Measurements from ENCODE around the gene LETMD1.
"Not testable (repeated sequence)": the region's sequence is repeated elsewhere in the genome, so short reads cannot be mapped to it uniquely, and the experiment has no call there.

The LETMD1 gene

DNA sequence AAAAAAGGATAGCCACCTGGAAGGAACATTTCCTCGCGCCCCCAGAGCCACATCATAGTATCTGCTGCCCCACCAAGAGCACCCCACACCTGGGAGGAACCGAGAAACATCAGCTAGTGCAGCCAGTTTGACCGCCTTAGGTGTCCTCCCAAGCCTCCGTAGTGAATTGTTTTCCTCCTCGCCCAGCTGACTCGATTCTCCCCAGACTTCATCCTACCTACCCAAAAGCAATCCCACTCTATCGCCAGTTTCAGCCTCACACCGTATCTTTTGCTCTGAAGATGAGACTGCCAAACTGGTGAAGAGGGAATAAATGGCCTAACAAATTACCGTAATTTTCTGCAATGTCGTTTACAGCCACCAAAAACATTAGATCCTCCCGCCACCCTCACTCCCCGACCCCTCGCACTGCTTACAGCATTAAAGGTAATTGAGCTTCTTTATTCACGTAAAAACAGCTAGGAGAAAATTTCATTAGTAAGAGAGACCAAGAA lies 20.7 kb upstream of the LETMD1 start:
- DNase-seq: no peak

GRCh38 chr12:51028126-51028812 lies 19.9 kb upstream of the LETMD1 start:
- peak; percentile 16 for DNase-seq

DNA sequence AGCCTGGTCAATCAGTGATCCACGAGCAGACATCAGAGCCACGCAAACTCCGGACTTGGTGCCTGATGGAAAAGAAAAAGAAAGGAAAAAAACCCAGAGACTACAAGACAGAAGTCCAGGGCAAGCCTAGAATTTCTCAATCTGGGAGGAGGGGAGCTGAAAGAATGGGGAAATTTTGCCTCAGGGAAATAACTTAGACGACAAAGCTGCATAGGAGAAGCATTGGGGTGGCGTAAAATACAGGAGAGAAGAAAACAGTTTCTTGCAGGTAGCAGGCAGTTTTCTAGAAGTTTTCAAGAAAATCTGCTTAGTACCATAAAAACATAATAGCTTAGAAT lies 19.3 kb upstream of the LETMD1 start:
- no peak for DNase-seq

- DNase-seq: no peak
Measured at GRCh38 chr12:51033048-51033447, 15.1 kb upstream of the LETMD1 start.

GRCh38 chr12:51033457-51034089 lies 14.6 kb upstream of the LETMD1 start:
- no peak for DNase-seq

DNA sequence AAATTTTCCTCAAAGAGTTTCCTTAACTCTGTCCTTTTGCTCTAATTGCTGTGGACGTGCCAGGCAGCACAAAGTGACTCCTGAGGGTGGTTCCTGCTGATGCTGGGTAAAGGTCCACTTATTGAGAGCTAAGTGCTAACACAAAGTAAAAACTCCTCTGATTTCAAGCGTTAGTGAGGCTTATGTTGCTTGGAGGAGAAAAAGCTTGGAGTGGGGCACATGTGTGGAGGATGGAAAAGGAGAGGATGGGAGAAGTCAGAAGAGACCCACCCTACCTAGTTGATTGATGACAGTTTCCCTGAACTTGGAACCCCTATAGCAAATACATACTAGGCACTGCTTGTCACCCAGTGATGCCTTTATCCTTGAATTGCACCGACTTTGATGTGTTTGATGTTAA lies 11.8 kb upstream of the LETMD1 start:
- no peak for DNase-seq

- DNase-seq: peak; percentile 12
Measured at GRCh38 chr12:51048661-51049251, 629 bp downstream of the LETMD1 start.

- DNase-seq: no peak
Measured at GRCh38 chr12:51049525-51049924, 1.4 kb downstream of the LETMD1 start.

GRCh38 chr12:51051787-51052186 lies 3.7 kb downstream of the LETMD1 start:
- DNase-seq: no peak

- DNase-seq: no peak
Measured at GRCh38 chr12:51055060-51055459, 6.9 kb downstream of the LETMD1 start.

GRCh38 chr12:51056242-51056641 lies 8.1 kb downstream of the LETMD1 start:
- no peak for DNase-seq

GRCh38 chr12:51059086-51059485 lies 11.0 kb downstream of the LETMD1 start:
- DNase-seq: no peak

DNA sequence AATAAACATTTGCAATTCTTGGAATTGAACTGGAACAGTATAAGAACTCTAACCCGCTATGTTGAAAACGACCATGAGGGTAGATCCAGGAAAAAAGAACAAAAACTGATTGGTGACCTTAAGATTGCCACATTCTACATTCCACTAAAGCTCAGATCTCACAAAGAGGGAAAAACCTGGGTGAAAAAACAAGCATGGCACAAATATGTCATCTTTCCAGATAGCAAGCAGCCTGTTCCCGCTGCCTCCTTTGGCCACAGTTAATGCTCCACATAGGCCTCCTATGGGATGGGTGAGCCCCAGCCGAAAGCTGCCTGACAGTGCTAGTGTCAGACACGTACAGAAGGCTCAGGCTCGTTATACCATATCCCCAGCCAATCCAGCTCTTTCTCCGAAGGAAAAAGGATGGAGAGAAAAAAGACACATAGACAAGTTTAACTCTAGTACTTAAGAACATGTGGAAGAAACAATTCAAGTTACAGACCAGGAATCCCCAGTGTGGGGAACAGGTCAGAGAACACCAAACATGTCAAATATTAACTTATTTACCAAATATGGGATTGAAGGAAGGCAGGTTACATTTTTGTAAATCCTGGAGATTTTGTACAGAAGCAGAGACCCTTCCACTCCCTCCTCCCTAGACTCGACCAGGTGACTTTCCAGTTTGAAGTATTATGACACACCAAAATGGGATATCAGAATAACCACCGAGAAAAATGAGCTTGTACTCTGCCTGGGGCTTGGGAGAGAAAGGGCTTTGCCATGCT lies 14.7 kb downstream of the LETMD1 start:
- no peak for DNase-seq

DNA sequence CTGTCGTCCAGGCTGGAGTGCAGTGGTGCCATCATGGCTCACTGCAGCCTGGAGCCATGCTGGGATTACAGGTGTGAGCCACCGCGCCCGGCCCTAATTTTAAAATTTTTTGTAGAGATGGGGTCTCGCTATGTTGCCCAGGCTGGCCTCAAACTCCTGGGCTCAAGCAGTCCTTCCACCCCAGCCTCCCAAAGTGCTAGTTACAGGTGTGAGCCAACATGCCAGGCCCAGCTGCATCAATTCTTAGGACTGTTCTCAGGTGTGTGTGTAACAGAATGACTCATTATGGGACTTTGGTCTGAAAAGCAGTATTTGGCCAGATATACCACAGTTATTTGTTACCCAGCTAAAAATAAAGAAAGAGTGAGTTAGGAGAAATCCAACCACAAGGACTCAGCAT lies 17.4 kb downstream of the LETMD1 start:
- no peak for DNase-seq

GRCh38 chr12:51067229-51067628 lies 19.1 kb downstream of the LETMD1 start:
- DNase-seq: no peak

DNA sequence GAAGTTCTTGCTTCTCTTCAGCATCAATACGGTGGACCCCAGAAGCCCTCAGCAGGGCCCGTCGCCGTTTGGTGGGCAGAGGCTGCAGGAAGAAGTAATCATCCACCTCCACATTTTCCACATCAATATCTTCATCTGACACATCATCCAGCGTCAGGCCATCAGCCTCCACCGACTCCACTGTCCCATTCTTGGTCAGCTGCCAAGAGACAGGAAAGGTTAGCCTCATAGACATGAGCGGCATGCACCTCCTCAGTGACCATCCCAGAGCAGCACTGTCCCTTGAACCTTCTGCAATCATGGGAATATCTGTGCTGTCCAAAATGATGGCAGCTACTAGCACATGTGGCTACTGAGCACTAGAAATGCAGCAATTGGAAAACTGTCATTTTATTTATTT lies 19.6 kb downstream of the LETMD1 start:
- DNase-seq: no peak

DNA sequence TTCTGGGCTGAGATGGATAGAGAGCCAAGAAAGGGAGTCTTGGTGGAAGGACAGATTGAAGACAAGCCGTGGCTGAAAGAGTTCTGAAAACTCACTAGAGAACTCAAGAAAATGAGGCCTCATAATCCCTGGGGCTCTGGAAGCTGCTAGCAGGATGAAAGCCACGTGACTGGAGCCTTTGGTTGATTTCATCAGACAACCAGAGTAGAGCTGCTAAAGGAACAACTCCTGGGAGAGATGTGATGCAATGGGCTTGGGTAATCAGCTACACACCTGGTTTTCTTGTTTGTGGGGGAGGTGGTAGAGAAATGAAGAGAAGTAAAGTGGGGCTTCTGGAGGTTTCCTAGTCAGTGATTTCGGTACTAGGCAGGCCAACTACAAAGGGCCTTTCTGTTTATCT lies 21.9 kb downstream of the LETMD1 start:
- DNase-seq: no peak

GRCh38 chr12:51071663-51072062 lies 23.5 kb downstream of the LETMD1 start:
- no peak for DNase-seq

DNA sequence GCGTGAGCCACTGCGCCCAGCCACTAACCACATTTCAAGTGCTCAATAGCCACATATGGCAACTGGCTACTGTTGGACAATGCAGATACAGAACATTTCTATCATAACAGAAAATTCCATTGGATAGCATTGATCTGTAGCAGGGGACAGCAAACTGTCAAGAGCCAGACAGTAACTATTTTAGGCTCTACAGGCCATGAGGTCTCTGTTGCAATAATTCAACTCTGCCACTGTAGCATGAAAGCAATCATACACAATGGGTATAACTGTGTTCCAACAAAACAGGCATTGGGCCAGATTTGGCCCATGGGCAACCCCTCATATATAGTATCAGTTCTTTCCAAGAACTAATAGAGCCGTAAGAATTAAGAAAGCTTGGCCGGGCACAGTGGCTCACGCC lies 27.3 kb downstream of the LETMD1 start:
- no peak for DNase-seq

GRCh38 chr12:51076236-51076930 lies 28.3 kb downstream of the LETMD1 start:
- DNase-seq: peak; percentile 23

DNA sequence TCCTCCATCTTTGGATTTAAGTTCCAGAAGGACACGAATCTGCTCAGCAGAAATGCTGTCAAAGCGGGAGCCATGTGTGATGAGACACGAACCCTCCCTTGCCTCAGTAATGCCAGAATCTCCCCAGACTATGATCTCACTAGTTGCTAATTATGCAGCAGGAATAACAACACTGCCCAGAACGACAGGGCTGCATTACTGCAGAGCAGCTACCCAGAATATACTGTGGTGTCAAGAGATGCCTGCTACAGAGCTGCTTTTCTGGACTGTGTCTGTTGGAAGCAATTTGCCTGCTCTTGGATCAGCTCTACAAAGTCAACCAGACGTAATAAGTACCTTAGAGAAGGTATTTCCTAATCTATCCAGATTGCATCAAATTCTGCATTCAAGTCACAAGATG lies 29.8 kb downstream of the LETMD1 start:
- DNase-seq: no peak

DNA sequence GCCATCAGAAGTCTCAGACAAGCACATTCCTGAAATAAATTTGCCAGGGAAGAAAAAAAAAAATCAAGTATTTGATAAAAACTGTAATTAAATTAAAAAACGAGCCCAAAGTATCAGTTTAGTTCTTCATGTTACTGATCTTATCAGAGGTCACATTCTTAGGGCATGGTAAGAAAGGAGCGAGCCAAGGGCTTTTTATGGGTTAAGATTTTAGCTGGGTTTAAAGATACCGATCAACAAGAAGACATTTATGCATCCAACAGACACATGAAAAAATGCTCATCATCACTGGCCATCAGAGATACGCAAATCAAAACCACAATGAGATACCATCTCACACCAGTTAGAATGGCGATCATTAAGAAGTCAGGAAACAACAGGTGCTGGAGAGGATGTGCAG lies 30.2 kb downstream of the LETMD1 start:
- not testable (repeated sequence) for DNase-seq

DNA sequence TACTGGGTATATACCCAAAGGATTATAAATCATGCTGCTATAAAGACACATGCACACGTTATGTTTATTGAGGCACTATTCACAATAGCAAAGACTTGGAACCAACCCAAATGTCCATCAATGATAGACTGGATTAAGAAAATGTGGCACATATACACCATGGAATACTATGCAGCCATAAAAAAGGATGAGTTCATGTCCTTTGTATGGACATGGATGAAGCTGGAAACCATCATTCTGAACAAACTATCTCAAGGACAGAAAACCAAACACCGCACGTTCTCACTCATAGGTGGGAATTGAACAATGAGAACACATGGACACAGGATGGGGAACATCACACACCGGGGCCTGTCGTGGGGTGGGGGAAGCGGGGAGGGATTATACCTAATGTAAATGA lies 30.7 kb downstream of the LETMD1 start:
- not testable (repeated sequence) for DNase-seq

All from stimulated activated CD4-positive, alpha-beta T cell treated with anti-CD3 and anti-CD28 coated beads, Interleukin-4, amount 100 ng/mL, for 24 hours (primary cell).